Stimulated activated CD8-positive, alpha-beta memory T cell treated with anti-CD3 and anti-CD28 coated beads, Interleukin-2, amount 100 ng/mL, for 1 hour (primary cell): ENCODE data around the gene TRIOBP.
"Not testable (repeated sequence)": the region's sequence is repeated elsewhere in the genome, so short reads cannot be mapped to it uniquely, and the experiment has no call there.

Source experiments
- DNase-seq, 2 donors: peaks; one replicate each; pipeline ENCODE4 v3.0.0-alpha.2; 2020; ENCODE audit warnings: low read depth in 2 of 2

The TRIOBP gene

DNA sequence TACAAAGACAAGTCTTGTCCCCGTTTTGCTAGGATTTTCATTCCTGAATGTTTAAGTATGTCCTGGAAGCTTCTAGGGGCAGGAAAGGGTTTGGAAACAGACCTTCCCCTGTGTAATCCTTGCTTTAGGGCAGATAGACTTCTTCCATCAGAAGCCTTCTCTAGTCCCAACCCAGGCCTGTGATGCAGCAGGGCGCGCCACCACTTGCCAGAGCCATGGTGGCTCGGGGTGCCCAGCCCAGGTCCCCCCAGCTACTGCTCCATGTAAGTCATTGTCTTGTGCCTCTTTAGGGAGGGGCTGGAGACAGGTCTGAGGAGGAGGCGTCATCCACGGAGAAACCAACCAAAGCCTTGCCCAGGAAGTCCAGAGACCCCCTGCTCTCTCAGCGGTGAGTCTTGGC lies 6.4 kb upstream of the TRIOBP start:
- no peak for DNase-seq

DNA sequence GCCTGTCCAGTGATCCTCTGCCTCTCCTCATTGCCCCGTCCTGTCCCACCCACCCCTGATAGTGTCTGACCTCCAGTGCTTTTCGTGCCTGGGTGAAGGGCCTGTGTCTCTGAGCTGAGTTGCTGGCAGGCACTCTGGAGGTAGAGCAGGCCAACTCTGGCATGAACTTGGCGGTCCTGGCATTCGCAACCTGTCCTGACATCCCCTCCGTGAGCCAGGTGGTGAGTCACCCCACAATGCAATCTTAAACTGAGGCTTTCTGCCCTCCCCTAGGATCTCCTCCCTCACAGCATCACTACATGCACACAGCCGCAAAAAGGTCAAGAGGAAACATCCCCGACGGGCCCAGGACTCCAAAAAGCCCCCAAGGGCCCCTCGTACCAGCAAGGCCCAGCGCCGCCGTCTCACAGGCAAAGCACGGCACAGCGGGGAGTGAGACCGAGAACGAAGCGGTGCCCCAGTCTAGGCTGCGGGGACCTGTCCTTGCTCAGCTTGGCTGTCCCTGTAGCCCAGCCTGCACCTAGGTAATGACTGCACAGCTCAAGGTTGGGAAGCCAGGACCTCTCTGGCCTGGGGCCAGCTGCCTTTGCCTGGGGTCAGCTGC lies 5.8 kb upstream of the TRIOBP start:
- DNase-seq: no peak

DNA sequence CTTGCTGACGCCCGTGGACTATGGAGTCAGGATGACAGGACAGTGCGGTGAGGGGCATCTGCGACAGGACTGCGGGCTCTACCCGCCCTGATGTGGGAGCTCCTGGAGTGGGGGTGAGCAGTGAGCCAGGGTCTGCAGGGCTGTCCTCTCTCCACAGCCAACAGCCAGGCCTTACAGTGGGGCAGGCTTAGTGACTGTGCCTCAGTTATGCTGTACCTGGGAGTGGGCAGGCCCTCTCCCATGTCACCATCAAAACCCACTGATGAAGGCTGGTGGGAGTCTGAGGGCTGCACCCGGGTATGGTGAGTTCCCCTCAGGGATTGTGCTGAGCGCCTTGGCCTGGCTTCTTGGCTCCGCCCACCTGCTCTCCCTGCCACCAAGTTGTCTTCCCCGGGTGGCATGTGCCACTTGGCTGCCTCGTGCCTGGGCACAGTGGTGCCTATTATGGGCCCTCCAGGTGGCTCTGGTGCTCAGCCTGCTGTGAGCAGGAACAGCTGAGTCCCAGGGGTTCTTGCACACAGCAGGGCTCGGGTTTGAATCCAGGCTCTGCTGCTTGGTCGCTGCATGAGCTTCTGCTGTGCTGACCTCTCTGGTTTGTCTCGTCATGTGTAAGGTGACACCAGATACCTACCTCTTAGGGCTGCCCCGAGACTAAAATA lies 4.1 kb upstream of the TRIOBP start:
- DNase-seq: no peak

DNA sequence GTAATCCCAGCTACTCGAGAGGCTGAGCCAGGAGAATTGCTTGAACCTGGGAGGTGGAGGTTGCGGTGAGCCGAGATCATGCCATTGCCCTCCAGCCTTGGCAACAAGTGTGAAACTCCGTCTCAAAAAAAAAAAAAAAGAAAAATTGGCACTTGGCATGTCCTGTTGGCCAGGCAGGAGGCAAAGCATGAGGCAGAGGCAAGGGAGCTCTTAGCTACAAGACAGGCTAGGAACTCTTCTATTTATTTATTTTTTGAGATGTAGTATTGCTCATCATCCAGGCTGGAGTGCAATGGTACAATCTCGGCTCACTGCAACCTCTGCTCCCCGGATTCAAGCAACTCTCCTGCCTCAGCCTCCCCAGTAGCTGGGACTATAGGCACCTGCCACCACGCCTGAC lies 2.7 kb upstream of the TRIOBP start:
- DNase-seq: not testable (repeated sequence)

DNA sequence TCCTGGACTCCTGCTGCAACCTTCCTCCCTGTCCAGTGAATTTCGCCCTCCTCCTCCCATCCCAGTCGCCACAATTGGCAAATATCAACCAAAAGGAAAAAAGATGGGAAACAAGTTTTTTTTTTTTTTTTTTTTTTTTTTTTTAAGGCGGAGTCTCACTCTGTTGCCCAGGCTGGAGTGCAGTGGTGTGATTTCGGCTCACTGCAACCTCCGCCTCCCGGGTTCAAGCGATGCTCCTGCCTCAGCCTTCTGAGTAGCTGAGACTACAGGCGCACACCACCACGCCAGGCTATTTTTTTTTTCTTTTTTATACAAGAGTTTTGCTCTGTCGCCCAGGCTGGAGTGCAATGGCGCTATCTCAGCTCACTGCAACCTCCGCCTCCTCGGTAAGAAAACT lies 590 bp upstream of the TRIOBP start:
- DNase-seq: not testable (repeated sequence)

DNA sequence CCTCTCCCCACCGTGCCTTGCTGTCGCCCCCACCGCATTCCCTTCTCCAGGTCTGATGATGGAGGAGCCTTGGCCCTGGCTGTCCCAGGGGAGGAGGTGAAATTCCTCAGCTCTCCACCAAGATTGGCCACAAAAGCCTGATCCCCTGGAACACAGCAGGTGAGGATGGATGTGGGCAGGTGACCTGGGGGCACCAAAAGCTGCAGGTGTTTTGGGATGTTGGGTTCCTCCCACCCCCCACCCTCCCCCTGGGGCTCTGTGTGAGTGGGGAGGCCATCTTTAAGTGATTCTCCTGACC lies 639 bp downstream of the TRIOBP start:
- DNase-seq: no peak

DNA sequence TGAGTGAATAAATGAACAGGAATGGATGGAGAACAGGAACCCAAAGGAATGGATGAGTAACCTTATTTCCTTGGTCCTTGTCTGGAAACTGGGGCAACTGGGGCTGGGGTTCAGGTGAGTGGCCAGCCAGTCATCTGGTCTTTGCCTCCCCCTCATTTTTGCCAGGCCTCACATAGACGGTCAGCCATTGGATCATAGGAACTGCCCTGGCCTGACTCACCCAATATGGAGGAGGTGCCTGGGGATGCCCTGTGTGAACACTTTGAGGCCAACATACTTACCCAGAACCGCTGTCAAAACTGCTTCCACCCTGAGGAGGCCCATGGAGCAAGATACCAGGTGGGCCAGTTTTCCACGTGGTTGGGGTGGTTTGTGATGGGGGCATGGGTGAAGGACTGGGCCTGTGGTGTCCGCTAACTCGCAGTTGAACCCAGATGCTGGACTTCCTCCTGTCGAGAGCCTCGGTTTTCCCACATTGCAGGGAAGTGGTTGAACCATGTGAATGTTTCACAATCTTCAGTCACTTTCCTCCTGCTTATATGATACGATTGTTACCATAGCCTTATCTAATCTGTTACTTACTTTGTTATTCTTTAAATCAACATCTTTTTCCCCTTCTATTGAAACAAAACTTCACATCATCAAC lies 4.4 kb downstream of the TRIOBP start:
- no peak for DNase-seq

DNA sequence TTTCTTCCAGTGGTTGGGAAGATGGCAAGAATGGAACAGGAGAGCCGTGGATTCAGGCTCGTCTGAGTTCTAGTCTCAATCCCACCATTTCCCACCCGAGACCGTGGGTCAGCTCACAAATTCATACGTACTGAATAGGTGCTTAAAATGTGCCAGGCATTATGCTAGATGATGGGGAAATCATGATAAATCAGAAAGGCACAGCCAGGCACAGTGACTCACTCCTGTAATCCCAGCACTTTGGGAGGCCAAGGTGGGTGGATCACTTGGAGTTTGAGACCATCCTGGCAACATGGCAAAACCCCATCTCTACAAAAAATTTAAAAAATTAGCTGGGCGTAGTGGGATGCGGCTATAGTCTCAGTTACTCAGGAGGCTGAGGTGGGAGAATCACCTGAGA lies 7.1 kb downstream of the TRIOBP start:
- no peak for DNase-seq

DNA sequence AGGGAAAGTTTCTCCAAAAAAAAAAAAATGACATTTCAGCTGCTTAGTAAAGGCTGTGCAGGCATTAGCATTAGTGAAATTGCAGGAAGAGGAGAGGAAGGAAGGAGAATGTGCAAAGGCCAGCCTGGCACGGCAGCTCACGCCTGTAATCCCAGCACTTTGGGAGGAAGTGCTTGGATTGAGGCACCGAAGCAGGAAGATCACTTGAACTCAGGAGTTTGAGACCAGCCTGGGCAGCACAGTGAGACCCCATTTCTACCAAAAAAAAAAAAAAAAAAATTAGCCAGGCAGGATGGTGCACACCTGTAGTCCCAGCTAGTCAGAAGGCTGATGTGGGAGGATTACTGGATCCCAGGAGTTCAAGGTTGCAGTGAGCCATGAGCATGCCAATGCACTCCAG lies 7.8 kb downstream of the TRIOBP start:
- no peak for DNase-seq

DNA sequence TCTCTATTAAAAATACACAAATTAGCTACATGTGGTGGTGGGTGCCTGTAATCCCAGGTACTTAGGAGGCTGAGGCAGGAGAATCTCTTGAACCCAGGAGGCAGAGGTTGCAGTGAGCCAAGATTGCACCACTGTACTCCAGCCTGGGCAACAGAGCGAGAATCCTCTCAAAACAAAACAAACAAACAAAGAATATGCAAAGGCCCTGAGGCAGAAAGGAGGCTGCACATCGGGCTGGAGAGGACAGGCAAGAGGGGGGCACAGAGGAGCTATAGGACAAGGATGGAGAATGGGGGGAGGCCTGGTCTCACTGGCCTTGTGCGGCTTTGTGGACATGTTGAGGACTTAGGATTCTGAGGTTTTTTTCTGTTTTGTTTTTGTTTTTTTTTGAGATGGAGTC lies 8.4 kb downstream of the TRIOBP start:
- DNase-seq: no peak

DNA sequence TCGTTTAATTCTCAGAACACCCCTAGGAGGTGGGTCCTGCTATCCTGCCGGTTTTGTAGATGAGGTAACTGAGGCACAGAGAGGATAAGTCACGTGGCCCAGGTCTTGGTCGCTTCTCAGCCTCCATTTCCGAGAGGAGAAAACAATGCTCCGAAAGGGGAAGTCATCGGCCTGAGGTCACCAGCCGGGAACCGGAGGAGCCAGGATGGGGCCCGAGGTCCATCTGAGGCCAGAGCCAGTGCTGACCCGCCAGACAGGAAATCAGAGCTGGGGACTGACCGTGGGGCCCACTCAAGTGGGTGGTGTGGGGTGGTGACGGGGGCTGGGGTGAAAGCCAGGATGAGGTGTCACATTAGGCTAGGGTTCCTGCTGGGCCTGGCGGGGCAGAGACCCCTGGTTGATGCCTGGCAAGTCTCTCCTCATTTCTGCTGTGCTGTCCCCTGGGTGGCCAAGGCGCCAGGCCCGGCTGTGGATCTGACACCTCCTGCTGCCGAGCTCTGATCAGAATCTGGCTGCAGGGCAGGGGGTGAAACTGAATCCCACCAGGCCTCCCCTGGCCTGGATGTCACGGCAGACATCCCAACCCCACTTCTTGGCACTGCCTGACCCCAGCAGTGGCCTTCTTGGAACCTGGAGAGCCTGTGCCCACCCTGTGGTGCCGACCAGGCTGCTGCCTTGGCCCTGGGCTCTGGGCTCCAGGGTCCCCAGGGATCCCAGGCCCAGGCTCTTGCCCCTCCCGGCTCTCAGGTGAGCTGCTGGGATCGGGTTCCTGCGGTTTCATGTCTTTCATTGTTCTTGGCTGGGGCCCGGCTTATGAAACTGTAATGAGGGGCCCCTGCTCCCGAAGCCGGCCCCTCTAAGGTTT lies 12.0 kb downstream of the TRIOBP start:
- no peak for DNase-seq

DNA sequence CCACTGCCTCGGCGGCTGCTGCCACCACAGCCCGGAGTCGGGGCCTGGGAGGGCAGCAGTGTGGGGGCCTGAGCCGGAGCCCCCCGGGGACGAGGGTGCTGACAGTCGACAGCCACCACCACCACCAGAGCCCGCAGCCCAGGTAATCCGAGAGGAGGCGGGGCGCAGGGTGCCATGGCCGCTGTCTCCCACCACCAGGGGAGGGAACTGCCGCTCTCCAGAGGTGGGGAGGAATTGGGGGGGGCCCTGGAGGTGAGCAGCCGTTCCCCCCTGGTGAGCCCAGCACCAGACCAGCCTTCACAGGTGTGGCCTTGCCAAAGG lies 12.6 kb downstream of the TRIOBP start:
- no peak for DNase-seq

DNA sequence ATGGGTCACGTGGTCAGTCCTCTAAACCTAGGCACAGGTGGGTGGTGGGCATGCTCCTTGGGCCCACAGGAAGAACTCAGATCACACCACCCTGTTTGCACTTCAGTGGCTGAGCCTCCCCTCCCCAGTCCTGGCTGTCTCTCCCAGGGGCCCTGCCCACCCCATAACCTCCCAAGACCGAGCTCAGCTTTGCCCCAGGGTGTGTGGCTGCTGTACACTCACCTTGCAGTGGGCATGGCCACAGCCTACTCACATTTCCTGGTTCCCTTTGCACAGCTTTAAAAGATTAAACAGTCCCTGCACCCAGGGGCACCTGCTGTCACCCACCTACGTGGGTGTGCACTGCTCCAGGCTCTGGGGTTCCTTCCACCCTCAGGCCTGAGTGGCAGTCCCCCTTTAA lies 13.8 kb downstream of the TRIOBP start:
- no peak for DNase-seq

DNA sequence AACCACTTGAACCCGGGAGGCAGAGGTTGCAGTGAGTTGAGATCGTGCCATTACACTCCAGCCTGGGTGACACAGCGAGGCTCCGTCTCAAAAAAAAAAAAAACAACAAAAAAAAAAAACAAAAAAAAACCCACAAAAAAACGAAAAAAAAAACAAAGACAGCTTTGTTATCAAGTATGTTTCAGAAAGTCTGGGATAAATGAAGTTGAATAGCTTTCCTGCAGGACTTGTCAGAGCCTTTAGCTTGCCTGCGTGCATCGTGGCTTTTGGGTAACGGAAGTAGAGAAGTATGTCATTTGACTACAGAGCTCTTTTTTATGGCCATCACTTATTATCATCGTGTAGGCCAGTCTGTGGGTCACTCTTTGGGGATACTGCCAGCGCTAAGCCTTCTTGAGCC lies 14.6 kb downstream of the TRIOBP start:
- DNase-seq: no peak

DNA sequence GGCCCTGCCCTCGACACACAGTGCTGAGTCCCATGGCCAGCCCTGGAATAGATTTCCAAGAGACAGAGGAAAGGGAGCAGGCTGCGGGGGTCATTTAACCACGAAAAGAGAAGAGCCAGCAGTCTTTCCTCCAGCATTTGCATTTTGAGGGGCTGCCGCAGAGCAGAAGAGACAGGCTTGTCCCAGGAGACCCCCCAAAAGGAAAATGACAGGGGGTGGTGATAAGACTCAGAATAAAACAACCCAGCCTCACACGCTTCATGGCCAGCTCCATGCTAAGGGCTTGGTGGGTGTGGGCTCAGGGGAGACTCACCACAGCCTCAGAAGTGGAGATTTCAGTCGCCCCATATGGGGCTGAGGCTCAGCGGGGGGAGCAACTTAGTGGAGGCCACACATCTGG lies 16.9 kb downstream of the TRIOBP start:
- DNase-seq: no peak

DNA sequence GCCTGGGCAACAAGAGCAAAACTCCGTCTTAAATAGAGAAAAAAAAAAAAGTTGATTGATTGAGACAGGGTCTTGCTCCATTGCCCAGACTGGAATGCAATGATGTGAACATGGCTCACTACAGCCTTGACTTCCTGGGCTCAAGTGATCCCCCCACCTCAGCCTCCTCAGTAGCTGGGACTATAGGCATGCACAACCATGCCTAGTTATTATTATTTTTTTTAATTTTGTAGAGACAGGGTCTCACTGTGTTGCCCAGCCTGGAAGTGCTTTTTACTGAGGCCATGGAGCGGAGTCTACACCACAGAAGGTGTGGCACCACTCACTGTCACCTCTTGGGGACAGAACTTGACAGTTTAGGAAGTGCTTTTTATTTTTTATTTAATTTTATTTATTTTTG lies 17.8 kb downstream of the TRIOBP start:
- no peak for DNase-seq

DNA sequence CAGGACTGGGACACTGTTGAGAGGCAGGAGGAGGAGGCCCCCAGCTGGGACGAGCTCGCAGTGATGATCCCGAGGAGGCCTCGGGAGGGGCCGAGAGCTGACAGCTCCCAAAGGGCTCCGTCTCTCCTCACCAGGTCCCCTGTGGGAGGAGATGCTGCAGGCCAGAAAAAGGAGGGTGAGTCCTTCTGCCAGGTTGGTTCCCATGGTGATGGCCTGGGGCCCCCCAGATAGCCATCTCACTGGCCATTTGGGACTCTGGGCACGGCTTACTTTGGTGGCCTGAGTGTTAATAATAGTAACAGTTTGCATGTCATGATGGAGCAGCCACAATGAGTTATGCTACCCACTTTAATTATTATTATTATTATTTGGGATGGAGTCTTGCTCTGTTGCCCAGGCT lies 18.9 kb downstream of the TRIOBP start:
- DNase-seq: no peak

DNA sequence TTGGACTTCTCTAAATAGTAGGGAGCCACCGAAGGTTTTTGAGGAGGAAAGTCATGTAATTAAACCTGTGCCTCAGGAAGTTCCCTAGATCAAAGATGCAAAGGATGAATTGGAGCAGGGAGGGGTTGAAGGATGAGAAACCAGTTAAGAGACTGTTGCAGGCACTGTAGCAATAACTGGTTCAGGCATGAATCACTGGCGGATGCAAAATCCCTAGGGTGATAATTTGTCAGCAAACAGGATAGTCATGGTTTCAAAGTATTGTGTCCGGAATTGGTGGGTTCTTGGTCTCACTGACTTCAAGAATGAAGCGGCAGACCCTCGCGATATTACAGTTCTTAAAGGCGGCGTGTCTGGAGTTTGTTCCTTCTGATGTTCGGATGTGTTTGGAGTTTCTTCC lies 19.9 kb downstream of the TRIOBP start:
- no peak for DNase-seq

DNA sequence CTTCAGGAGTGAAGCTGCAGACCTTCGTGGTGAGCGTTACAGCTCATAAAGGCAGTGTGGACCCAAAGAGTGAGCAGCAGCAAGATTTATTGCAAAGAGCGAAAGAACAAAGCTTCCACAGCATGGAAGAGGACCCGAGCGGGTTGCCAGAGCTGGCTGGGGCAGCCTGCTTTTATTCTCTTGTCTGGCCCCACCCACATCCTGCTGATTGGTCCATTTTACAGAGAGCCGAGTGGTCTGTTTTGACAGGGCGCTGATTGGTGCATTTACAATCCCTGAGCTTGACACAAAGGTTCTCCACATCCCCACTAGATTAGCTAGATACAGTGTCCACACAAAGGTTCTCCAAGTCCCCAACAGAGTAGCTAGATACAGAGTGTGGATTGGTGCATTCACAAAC lies 20.4 kb downstream of the TRIOBP start:
- DNase-seq: not testable (repeated sequence)

DNA sequence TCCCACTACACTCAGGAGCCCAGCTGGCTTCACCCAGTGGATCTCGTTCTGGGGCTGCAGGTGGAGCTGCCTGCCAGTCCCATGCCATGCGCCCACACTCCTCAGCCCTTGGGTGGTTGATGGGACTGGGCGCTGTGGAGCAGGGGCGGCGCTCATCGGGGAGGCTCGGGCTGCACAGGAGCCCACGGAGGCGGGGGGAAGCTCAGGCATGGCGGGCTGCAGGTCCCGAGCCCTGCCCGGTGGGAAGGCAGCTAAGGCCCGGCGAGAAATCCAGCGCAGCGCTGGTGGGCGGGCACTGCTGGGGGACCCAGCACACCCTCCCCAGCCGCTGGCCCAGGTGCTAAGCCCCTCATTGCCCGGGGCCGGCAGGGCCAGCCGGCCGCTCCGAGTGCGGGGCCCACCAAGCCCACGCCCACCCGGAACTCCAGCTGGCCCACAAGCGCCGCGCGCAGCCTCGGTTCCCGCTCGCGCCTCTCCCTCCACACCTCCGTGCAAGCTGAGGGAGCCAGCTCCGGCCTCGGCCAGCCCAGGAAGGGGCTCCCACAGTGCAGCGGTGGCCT lies 21.0 kb downstream of the TRIOBP start:
- DNase-seq: not testable (repeated sequence)

DNA sequence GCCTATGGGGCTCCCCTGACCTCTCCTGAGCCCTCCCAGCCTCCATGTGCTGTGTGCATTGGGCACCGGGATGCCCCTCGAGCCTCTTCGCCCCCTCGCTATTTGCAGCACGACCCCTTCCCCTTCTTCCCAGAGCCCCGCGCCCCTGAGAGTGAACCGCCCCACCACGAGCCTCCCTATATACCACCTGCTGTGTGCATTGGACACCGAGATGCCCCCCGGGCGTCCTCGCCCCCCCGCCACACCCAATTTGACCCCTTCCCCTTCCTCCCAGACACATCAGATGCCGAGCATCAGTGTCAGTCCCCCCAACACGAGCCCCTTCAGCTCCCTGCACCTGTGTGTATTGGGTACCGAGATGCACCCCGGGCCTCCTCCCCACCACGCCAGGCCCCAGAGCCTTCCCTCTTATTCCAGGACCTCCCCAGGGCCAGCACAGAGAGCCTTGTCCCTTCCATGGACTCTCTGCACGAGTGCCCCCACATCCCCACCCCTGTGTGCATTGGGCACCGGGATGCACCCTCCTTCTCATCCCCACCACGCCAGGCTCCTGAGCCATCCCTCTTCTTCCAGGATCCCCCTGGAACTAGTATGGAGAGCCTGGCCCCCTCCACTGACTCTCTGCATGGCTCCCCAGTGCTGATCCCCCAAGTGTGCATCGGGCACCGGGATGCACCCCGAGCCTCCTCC lies 28.8 kb downstream of the TRIOBP start:
- no peak for DNase-seq
